NT2/D1 (cell line): ENCODE measurements around the gene IRX3.

Experiments
- SUZ12 ChIP-seq: IDR thresholded peaks from 2 replicates; pipeline ENCODE4 v1.6.1; 2011; ENCODE audit not compliant: insufficient read length, insufficient read depth; ENCODE audit errors: extremely low read depth
- YY1 ChIP-seq: IDR thresholded peaks from 2 replicates; pipeline ENCODE4 v1.6.1; 2011; ENCODE audit not compliant: insufficient read length, insufficient read depth
- ZNF274 ChIP-seq: IDR thresholded peaks from 2 replicates; pipeline ENCODE4 v1.6.1; 2011; ENCODE audit warnings: mild to moderate bottlenecking, low read depth, low read length

DNA sequence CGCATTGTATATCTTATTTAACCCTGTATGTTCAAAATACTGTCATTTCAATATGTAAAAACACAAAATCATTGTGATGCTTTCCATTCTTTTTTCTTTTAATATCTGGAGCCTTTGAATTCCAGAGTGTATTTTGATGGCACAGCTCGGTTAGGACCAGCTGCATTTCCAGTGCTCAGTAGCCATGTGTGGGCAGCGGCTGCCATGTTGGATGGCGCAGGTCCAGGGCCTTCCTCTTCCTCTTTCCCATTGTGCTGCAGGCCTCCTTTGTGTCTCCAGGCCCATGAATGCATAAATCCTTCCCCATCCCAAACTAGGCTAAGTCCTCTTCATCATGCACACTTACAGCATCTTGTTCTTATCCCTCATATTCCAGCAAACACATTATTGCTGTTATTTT, 13.0 kb downstream of the IRX3 start:
- TF ChIP-seq YY1 (no peak), ZNF274 (no peak), SUZ12 (no peak)
